HepG2 (cell line): ENCODE data around the gene ZNF770. TPM values are rescaled to one million over a fixed set of nuclear protein-coding genes. Genes with fewer than 3 reads are reported as not detected.

ENCODE experiments used
- EEA1 ChIP-seq: sonication (generic); formaldehyde crosslinking; IDR thresholded peaks from 2 replicates; pipeline ENCODE4 v1.5.1; 2020; ENCODE audit warnings: mild to moderate bottlenecking, missing genetic modification reagents, borderline replicate concordance
- ELF3 ChIP-seq: IDR thresholded peaks from 2 replicates; pipeline ENCODE4 v1.6.1; 2016; ENCODE audit warnings: missing genetic modification reagents, missing compliant biosample characterization
- GTF3A ChIP-seq: sonication (generic); formaldehyde crosslinking; conservative IDR thresholded peaks from 2 replicates; pipeline ENCODE4 v1.4.0; 2020; ENCODE audit warnings: mild to moderate bottlenecking, missing genetic modification reagents
- NCOA1 ChIP-seq: sonication (generic); formaldehyde crosslinking; IDR thresholded peaks from 2 replicates; pipeline ENCODE4 v1.9.0; 2021; ENCODE audit warnings: missing genetic modification reagents
- NCOA5 ChIP-seq: sonication (generic); formaldehyde crosslinking; IDR thresholded peaks from 2 replicates; pipeline ENCODE4 v1.4.0; 2020; ENCODE audit warnings: missing genetic modification reagents
- SALL2 ChIP-seq: sonication (generic); formaldehyde crosslinking; IDR thresholded peaks from 2 replicates; pipeline ENCODE4 v1.8.1; 2023; ENCODE audit warnings: mild to moderate bottlenecking, missing genetic modification reagents, inconsistent platforms
- ZNF430 ChIP-seq: sonication (generic); formaldehyde crosslinking; IDR thresholded peaks from 2 replicates; pipeline ENCODE4 v1.9.0; 2021; ENCODE audit warnings: mild to moderate bottlenecking, missing genetic modification reagents
- polyA plus RNA-seq, 8 experiments: library from polyadenylated mRNA; depleted of rRNA in 3 of 8; stranded (reverse) in 7 of 8; unstranded in 1 of 8; fragments of >200 nt; fragmentation: Illumina TruSeq in 4 of 8; extraction: Trizol in 4 of 8; gene quantifications; 2 replicates each; pipeline versions ENCODE4 v1.2.1 to v1.2.3, GENCODE V29; 2011 to 2016; ENCODE audit warnings: low read depth in 4 of 8, missing spikeins in 1 of 8, mixed read lengths in 1 of 8; ENCODE audit not compliant: insufficient read depth in 1 of 8
- total RNA-seq, 5 experiments: library from RNA; depleted of rRNA; stranded (reverse); fragments of >200 nt; fragmentation: Illumina TruSeq; extraction: Trizol; gene quantifications; 2 replicates each; pipeline ENCODE4 v1.2.3, GENCODE V29; 2016; ENCODE audit warnings: low read depth in 1 of 5
- TF ChIP-seq, protein P1 (sequence below): sonication (generic); formaldehyde crosslinking; IDR thresholded peaks from one replicate; pipeline ENCODE4 v1.5.1; 2020; ENCODE audit warnings: mild to moderate bottlenecking, missing genetic modification reagents; ENCODE audit errors: not compliant biosample characterization
- TF ChIP-seq, protein P2 (sequence below): sonication (generic); formaldehyde crosslinking; IDR thresholded peaks from 2 replicates; pipeline ENCODE4 v1.4.0; 2020; ENCODE audit warnings: mild to moderate bottlenecking, low read depth, missing genetic modification reagents
- TF ChIP-seq, protein P3 (sequence below), 2 experiments: sonication (generic) in 1 of 2; formaldehyde crosslinking in 1 of 2; IDR thresholded peaks; 2 replicates each; pipeline versions ENCODE4 v1.4.0 to v1.6.1; 2016 to 2020; ENCODE audit warnings: borderline replicate concordance in 1 of 2, low read depth in 1 of 2, mild to moderate bottlenecking in 1 of 2, missing genetic modification reagents in 1 of 2

The ZNF770 gene
- total and polyA plus RNA-seq, 2 of the 13 experiments (the other 11 are each of a cell fraction or from before 2014, with no cell fraction given), result 15.5 to 33.1 TPM

- TF ChIP-seq, protein P1, sequence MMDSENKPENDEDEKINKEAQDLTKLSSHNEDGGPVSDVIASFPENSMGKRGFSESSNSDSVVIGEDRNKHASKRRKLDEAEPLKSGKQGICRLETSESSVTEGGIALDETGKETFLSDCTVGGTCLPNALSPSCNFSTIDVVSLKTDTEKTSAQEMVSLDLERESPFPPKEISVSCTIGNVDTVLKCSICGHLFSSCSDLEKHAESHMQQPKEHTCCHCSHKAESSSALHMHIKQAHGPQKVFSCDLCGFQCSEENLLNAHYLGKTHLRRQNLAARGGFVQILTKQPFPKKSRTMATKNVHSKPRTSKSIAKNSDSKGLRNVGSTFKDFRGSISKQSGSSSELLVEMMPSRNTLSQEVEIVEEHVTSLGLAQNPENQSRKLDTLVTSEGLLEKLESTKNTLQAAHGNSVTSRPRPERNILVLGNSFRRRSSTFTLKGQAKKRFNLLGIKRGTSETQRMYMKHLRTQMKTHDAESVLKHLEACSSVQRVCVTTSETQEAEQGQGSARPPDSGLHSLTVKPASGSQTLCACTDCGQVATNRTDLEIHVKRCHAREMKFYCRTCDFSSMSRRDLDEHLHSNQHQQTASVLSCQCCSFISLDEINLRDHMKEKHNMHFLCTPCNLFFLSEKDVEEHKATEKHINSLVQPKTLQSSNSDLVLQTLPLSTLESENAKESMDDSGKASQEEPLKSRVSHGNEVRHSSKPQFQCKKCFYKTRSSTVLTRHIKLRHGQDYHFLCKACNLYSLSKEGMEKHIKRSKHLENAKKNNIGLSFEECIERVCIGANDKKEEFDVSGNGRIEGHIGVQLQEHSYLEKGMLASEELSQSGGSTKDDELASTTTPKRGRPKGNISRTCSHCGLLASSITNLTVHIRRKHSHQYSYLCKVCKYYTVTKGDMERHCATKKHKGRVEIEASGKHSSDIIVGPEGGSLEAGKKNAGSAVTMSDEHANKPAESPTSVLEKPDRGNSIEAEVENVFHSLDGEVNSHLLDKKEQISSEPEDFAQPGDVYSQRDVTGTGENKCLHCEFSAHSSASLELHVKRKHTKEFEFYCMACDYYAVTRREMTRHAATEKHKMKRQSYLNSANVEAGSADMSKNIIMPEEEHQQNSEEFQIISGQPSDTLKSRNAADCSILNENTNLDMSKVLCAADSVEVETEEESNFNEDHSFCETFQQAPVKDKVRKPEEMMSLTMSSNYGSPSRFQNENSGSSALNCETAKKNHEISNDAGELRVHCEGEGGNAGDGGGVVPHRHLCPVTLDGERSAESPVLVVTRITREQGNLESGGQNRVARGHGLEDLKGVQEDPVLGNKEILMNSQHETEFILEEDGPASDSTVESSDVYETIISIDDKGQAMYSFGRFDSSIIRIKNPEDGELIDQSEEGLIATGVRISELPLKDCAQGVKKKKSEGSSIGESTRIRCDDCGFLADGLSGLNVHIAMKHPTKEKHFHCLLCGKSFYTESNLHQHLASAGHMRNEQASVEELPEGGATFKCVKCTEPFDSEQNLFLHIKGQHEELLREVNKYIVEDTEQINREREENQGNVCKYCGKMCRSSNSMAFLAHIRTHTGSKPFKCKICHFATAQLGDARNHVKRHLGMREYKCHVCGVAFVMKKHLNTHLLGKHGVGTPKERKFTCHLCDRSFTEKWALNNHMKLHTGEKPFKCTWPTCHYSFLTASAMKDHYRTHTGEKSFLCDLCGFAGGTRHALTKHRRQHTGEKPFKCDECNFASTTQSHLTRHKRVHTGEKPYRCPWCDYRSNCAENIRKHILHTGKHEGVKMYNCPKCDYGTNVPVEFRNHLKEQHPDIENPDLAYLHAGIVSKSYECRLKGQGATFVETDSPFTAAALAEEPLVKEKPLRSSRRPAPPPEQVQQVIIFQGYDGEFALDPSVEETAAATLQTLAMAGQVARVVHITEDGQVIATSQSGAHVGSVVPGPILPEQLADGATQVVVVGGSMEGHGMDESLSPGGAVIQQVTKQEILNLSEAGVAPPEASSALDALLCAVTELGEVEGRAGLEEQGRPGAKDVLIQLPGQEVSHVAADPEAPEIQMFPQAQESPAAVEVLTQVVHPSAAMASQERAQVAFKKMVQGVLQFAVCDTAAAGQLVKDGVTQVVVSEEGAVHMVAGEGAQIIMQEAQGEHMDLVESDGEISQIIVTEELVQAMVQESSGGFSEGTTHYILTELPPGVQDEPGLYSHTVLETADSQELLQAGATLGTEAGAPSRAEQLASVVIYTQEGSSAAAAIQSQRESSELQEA (CRISPR knock-in tag), result no peak
- TF ChIP-seq EEA1 (peak; percentile 64), SALL2 (CRISPR knock-in tag) (peak; percentile 98), GTF3A (CRISPR knock-in tag) (no peak), NCOA5 (CRISPR knock-in tag) (no peak), ZNF430 (CRISPR knock-in tag) (peak; percentile 80), ELF3 (peak; percentile 56), NCOA1 (CRISPR knock-in tag) (no peak)
- TF ChIP-seq, protein P2, sequence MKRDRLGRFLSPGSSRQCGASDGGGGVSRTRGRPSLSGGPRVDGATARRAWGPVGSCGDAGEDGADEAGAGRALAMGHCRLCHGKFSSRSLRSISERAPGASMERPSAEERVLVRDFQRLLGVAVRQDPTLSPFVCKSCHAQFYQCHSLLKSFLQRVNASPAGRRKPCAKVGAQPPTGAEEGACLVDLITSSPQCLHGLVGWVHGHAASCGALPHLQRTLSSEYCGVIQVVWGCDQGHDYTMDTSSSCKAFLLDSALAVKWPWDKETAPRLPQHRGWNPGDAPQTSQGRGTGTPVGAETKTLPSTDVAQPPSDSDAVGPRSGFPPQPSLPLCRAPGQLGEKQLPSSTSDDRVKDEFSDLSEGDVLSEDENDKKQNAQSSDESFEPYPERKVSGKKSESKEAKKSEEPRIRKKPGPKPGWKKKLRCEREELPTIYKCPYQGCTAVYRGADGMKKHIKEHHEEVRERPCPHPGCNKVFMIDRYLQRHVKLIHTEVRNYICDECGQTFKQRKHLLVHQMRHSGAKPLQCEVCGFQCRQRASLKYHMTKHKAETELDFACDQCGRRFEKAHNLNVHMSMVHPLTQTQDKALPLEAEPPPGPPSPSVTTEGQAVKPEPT (CRISPR knock-in tag), result no peak
- TF ChIP-seq, protein P3, sequence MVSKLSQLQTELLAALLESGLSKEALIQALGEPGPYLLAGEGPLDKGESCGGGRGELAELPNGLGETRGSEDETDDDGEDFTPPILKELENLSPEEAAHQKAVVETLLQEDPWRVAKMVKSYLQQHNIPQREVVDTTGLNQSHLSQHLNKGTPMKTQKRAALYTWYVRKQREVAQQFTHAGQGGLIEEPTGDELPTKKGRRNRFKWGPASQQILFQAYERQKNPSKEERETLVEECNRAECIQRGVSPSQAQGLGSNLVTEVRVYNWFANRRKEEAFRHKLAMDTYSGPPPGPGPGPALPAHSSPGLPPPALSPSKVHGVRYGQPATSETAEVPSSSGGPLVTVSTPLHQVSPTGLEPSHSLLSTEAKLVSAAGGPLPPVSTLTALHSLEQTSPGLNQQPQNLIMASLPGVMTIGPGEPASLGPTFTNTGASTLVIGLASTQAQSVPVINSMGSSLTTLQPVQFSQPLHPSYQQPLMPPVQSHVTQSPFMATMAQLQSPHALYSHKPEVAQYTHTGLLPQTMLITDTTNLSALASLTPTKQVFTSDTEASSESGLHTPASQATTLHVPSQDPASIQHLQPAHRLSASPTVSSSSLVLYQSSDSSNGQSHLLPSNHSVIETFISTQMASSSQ (IDR thresholded peaks at IDR 0.05; ENCODE audit: low read depth), result peak; percentile 43; the same call in 1 of the 2 replicates
- TF ChIP-seq, protein P3 (CRISPR knock-in tag; IDR thresholded peaks at IDR 0.05; ENCODE audit: borderline replicate concordance), result peak; percentile 82
Measured at GRCh38 chr15:34988027-34988902, at the start of gene ZNF770 (continued).
